B cell (primary cell): ENCODE data around the gene CA5A. TPM values are rescaled to one million over a fixed set of nuclear protein-coding genes. Genes with fewer than 3 reads are reported as not detected.

ENCODE experiments used
- ATAC-seq: fragments of 200-7000 bp; cut with Tn5 transposase; one replicate; pipeline ENCODE4 v1.10.0; 2021; ENCODE audit warnings: low read depth, mild to moderate bottlenecking, moderate number of reproducible peaks, moderate library complexity
- CTCF ChIA-PET: fragments of 350-600 bp; sonication (Branson Sonifier 250); formaldehyde crosslinking; loops from one replicate; lab custom pipeline; 2021; ENCODE audit warnings: antibody characterized with exemption, inconsistent platforms; lab: Charles Lee
- POLR2A ChIA-PET: fragments of 350-600 bp; sonication (Branson Sonifier 250); formaldehyde crosslinking; loops from one replicate; lab custom pipeline; 2021; ENCODE audit warnings: antibody characterized with exemption; lab: Charles Lee
- DNase-seq: peaks from one replicate; pipeline ENCODE4 v3.0.0; 2013
- H2AFZ ChIP-seq: 2 replicates; pipeline ENCODE4 v1.6.1; 2012; ENCODE audit warnings: mild to moderate bottlenecking, low read depth, low read length; ENCODE audit not compliant: insufficient read depth, poor library complexity, severe bottlenecking
- H3K27ac ChIP-seq, 2 donors: 1 replicate in 1 of 2; 2 replicates in 1 of 2; pipeline ENCODE4 v1.5.1; 2012 to 2013; ENCODE audit warnings: low read length in 2 of 2, mild to moderate bottlenecking in 2 of 2, moderate library complexity in 1 of 2
- H3K27me3 ChIP-seq, 4 experiments: fragments of 200-600 bp in 1 of 4; sonication (generic) in 1 of 4; replicated peaks in 1 of 4; 1 replicate in 2 of 4; 2 replicates in 2 of 4; pipeline versions ENCODE4 v1.6.1 to v1.7.0; 2013 to 2016; ENCODE audit warnings: low read length in 3 of 4, mild to moderate bottlenecking in 2 of 4, mixed read lengths in 1 of 4, moderate library complexity in 1 of 4; ENCODE audit not compliant: insufficient read depth in 4 of 4, control insufficient read depth in 3 of 4; ENCODE audit errors: control extremely low read depth in 1 of 4
- H3K36me3 ChIP-seq, 2 experiments: replicated peaks in 1 of 2; 1 replicate in 1 of 2; 2 replicates in 1 of 2; pipeline versions ENCODE4 v1.6.1 to v1.7.1; 2013; ENCODE audit warnings: low read length in 1 of 2; ENCODE audit not compliant: insufficient read depth in 2 of 2, control insufficient read depth in 1 of 2; ENCODE audit errors: control extremely low read depth in 1 of 2, extremely low read depth in 1 of 2
- H3K4me1 ChIP-seq, 2 donors: fragments of 200-600 bp in 1 of 2; sonication (generic) in 1 of 2; 1 replicate in 1 of 2; 2 replicates in 1 of 2; pipeline versions ENCODE4 v1.5.1 to v1.6.1; 2013 to 2017; ENCODE audit warnings: low read length in 2 of 2; ENCODE audit not compliant: control insufficient read depth in 2 of 2, insufficient read depth in 2 of 2
- H3K4me2 ChIP-seq: replicated peaks from 2 replicates; pipeline ENCODE3; 2012; ENCODE audit warnings: mild to moderate bottlenecking, low read depth, low read length; ENCODE audit not compliant: poor library complexity, severe bottlenecking
- H3K4me3 ChIP-seq, 5 experiments: fragments of 200-600 bp in 1 of 5; sonication (generic) in 1 of 5; 1 replicate in 3 of 5; 2 replicates in 2 of 5; pipeline versions ENCODE4 v1.5.1 to v1.7.0; 2011 to 2016; ENCODE audit warnings: low read length in 4 of 5, mild to moderate bottlenecking in 4 of 5, low read depth in 2 of 5, control low read depth in 1 of 5, moderate library complexity in 1 of 5; ENCODE audit not compliant: insufficient read depth in 1 of 5; ENCODE audit errors: control extremely low read depth in 1 of 5, extremely low read depth in 1 of 5
- H3K79me2 ChIP-seq: fragments of 200-600 bp; sonication (generic); one replicate; pipeline ENCODE4 v1.6.0; 2016; ENCODE audit warnings: low read length; ENCODE audit not compliant: control insufficient read depth, insufficient read depth
- H3K9ac ChIP-seq: fragments of 200-600 bp; sonication (generic); 2 replicates; pipeline ENCODE4 v1.6.1; 2017; ENCODE audit warnings: mild to moderate bottlenecking, low read length, moderate library complexity
- H3K9me3 ChIP-seq, 3 donors: one replicate each; pipeline versions ENCODE4 v1.6.1 to v1.7.1; 2013; ENCODE audit warnings: low read length in 2 of 3; ENCODE audit not compliant: control insufficient read depth in 2 of 3, insufficient read depth in 1 of 3; ENCODE audit errors: control extremely low read depth in 1 of 3
- H4K20me1 ChIP-seq: 2 replicates; pipeline ENCODE4 v1.6.0; 2012; ENCODE audit warnings: mild to moderate bottlenecking, low read length; ENCODE audit not compliant: insufficient read depth, control insufficient read depth, poor library complexity, severe bottlenecking
- H3K27ac Mint-ChIP-seq: one replicate; pipeline ENCODE4 v1.8.0; 2021; ENCODE audit warnings: mixed read lengths
- H3K27me3 Mint-ChIP-seq: one replicate; pipeline ENCODE4 v1.8.0; 2021; ENCODE audit warnings: mixed read lengths
- H3K4me1 Mint-ChIP-seq: one replicate; pipeline ENCODE4 v1.8.0; 2021; ENCODE audit warnings: mixed read lengths
- H3K4me3 Mint-ChIP-seq: one replicate; pipeline ENCODE4 v1.8.0; 2021; ENCODE audit warnings: mixed read lengths
- H3K9me3 Mint-ChIP-seq: one replicate; pipeline ENCODE4 v1.8.0; 2022; ENCODE audit warnings: mixed read lengths; ENCODE audit not compliant: insufficient read depth
- EZH2 ChIP-seq: IDR thresholded peaks from 2 replicates; pipeline ENCODE4 v1.6.1; 2012; ENCODE audit warnings: borderline replicate concordance, low read depth, mild to moderate bottlenecking, moderate library complexity, low read length; ENCODE audit not compliant: insufficient read depth, poor library complexity, severe bottlenecking
- WGBS: methylation state at CpG from one replicate; pipeline ENCODE4 v1.1.5; 2013; ENCODE audit warnings: missing lambda C conversion rate; ENCODE audit not compliant: insufficient coverage; 5-methylcytosine and 5-hydroxymethylcytosine counted together
- intact Hi-C: fragments of 100-400 bp; cut with micrococcal nuclease; formaldehyde crosslinking; loops from one replicate; pipeline ENCODE4 v1.10.0; 2022
- polyA plus RNA-seq: library from polyadenylated mRNA; depleted of rRNA; stranded (reverse); fragments of >200 nt; gene quantifications from 2 replicates; pipeline ENCODE4 v1.2.3, GENCODE V29; 2012
- total RNA-seq, 2 donors: library from RNA; stranded (reverse); fragments of 120-200 nt in 1 of 2; gene quantifications; 1 replicate in 1 of 2; 2 replicates in 1 of 2; pipeline versions ENCODE4 v1.2.3 to v1.2.4, GENCODE V29; 2013 to 2022
- TF ChIP-seq, protein P1 (sequence below): fragments of 200-600 bp; IDR thresholded peaks from one replicate; pipeline ENCODE4 v1.8.0; 2022; ENCODE audit warnings: antibody characterized with exemption, mild to moderate bottlenecking

Gene CA5A
- total and polyA plus RNA-seq, 2 donors (not counting 1 experiment from before 2014, with no cell fraction given): 0.27 TPM; not detected in 1

DNA sequence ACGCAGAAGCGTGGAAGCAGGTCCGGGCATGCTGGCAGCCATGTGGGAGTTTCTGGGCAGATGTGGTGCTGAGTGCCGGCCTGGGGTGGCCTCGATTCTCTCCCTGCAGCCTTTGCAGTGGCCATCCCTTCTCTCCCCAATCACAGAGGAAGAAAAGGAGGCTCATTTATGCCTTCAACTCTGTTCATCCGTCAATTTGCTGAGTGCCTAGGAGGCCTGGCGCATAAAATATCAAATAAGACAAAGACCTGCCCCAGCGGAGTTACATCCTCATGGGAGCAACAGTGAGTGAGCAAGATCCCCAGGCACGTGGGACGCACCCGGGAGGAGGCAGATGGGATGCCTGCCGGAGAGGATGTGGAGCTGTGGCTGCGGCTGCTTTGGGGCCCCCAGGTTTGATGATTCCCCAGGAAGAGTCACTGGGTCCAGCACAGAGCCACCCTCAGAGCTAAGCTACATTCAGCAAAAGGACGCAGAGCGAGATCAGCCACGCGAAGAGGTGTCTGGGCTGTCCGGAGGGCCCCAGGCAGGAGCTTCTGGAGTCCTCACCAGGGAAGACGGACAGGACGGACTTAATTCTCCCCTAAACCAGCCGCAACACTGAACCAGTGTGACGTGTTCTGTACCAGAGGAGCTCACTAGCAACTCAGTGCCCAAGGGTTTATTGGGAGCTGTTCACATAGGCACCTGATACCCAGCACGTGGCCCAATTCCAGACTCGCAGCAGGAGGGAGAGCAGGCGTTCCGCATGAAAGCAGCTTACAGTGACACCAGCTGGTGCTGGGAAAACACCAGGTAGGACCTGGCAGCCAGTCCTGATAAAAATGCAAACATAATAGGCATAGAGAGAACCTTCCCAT, 11.3 kb downstream of the CA5A start:
- no peak overlapping the region for H3K27ac ChIP-seq
- H3K9me3 ChIP-seq: no peaks in the 10 kb centered on the region
- H3K27me3 ChIP-seq: no peaks in the 10 kb centered on the region
- intact Hi-C loops: loop anchor here (2.0 kb wide), 1 partner anchor 20 kb away; no protein-coding TSS in a partner anchor
- ATAC-seq (no peak), DNase-seq (peak; percentile 48)
- ChIA-PET POLR2A (interaction anchor here (1.0 to 1.8 kb wide), 3 partner anchors 26 to 146 kb away, joined by 4 to 8 read pairs (median 6); partner anchors contain the start of gene BANP), CTCF (interaction anchor here (0.9 to 2.2 kb wide), 9 partner anchors 15 to 513 kb away, joined by 3 to 14 read pairs (median 4); partner anchors contain the start of gene BANP)
- peak overlapping the region; percentile 82 for H3K4me3 Mint-ChIP-seq
- peak overlapping the region; percentile 47 for H3K4me2 ChIP-seq
- H3K9me3 Mint-ChIP-seq: no peaks in the 10 kb centered on the region
- H3K4me1 Mint-ChIP-seq: peaks cover 34% of the 10 kb centered on the region
- peaks cover 32 to 35% of the 10 kb centered on the region in 2 donors for H3K4me1 ChIP-seq
- H4K20me1 ChIP-seq: no peaks in the 10 kb centered on the region
- no peaks in the 10 kb centered on the region for H3K79me2 ChIP-seq
- H2AFZ ChIP-seq: peak overlapping the region; percentile 47
- TF ChIP-seq, protein P1, sequence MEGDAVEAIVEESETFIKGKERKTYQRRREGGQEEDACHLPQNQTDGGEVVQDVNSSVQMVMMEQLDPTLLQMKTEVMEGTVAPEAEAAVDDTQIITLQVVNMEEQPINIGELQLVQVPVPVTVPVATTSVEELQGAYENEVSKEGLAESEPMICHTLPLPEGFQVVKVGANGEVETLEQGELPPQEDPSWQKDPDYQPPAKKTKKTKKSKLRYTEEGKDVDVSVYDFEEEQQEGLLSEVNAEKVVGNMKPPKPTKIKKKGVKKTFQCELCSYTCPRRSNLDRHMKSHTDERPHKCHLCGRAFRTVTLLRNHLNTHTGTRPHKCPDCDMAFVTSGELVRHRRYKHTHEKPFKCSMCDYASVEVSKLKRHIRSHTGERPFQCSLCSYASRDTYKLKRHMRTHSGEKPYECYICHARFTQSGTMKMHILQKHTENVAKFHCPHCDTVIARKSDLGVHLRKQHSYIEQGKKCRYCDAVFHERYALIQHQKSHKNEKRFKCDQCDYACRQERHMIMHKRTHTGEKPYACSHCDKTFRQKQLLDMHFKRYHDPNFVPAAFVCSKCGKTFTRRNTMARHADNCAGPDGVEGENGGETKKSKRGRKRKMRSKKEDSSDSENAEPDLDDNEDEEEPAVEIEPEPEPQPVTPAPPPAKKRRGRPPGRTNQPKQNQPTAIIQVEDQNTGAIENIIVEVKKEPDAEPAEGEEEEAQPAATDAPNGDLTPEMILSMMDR: no peak
- TF ChIP-seq EZH2: no peak
- WGBS: 70% methylated on average over 24 of the region's 26 CpGs
- no peaks in the 10 kb centered on the region for H3K27me3 Mint-ChIP-seq
- no peak overlapping the region for H3K9ac ChIP-seq
- no peaks in the 10 kb centered on the region for H3K36me3 ChIP-seq
- H3K4me3 ChIP-seq: peak overlapping the region in 1 of 5 experiments; percentile 3
- peak overlapping the region; percentile 76 for H3K27ac Mint-ChIP-seq
